HG02852 (cell line): ENCODE results near the gene ADCY4.

Experiments used
- ATAC-seq: cut with Tn5 transposase; IDR thresholded peaks from one replicate; pipeline ENCODE4 v1.9.1; 2021; ENCODE audit warnings: mild to moderate bottlenecking, moderate library complexity; ENCODE audit not compliant: unreplicated experiment

Gene ADCY4

DNA sequence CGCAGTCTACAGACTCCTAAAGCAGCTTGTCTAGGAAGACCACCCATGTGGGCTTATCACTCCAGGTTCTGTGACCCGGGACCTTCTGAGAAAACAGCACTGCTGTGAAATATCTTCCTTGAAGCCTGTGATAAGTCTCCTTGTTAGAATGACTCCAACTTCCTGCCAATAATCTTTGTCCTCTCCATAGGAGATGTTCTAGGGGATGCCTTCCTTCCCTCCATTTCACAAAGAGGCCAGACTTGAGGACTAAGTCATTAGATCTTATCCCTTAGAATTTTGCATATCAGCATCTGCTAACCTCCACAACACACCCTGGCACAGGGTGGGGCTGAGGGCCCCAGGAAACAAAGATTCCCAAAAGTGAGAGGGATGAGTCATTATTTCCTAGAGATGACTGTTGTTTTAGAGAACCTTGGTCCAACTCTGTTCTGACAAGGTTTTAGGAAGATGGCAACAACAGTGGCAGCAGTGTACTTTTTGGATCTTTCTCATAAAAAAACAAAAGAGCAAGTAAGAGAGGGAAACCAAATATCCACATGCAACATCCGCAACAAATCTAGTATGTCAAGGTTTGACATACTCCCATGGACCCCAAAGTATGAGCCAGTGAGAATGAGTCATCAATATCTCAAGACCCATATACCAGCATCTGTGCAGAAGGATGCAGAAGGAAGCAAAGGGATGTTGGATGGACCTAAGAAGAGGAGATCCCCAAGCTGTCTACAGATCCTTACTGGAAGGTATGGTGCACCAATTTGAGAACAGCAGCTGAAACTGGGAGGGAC is 17.5 kb downstream of the ADCY4 start:
- no peak for ATAC-seq

DNA sequence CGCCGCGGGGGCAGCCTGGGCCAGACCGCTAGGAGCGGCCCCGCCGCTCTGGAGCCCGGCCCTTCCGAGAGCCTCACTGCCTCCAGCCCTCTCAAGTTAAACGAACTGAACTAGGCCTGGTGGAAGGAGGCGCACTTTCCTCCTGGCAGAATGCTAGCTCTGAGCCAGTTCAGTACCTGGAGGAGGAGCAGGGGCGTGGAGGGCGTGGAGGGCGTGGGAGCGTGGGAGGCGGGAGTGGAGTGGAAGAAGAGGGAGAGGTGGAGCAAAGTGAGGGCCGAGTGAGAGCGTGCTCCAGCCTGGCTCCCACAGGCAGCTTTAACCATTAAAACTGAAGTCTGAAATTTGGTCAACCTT is 18.3 kb downstream of the ADCY4 start:
- no peak for ATAC-seq

DNA sequence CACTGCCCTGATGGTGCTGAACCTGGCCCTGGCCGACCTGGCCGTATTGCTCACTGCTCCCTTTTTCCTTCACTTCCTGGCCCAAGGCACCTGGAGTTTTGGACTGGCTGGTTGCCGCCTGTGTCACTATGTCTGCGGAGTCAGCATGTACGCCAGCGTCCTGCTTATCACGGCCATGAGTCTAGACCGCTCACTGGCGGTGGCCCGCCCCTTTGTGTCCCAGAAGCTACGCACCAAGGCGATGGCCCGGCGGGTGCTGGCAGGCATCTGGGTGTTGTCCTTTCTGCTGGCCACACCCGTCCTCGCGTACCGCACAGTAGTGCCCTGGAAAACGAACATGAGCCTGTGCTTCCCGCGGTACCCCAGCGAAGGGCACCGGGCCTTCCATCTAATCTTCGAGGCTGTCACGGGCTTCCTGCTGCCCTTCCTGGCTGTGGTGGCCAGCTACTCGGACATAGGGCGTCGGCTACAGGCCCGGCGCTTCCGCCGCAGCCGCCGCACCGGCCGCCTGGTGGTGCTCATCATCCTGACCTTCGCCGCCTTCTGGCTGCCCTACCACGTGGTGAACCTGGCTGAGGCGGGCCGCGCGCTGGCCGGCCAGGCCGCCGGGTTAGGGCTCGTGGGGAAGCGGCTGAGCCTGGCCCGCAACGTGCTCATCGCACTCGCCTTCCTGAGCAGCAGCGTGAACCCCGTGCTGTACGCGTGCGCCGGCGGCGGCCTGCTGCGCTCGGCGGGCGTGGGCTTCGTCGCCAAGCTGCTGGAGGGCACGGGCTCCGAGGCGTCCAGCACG is 18.9 kb downstream of the ADCY4 start:
- no peak for ATAC-seq

DNA sequence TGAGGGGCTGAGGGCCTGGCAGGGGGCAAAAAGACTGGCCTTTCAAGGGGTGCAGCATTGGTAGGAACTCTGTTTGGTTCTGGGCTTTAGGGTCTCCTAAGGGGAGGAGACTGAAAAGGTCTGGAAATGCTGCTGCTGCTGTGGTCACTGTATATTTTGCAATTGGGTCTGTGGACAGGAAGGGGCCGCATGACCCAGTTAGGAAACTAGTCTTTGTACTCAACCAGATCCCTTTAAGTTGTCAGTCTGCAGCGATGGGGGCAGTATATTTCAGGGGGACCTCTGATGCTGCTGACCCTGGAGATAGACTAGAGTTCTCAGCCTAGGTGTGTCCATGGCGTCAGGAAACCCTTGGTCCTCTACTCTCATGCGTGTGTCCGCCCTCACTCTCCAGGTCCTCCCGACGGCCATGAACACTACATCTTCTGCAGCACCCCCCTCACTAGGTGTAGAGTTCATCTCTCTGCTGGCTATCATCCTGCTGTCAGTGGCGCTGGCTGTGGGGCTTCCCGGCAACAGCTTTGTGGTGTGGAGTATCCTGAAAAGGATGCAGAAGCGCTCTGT is 19.5 kb downstream of the ADCY4 start:
- no peak for ATAC-seq

DNA sequence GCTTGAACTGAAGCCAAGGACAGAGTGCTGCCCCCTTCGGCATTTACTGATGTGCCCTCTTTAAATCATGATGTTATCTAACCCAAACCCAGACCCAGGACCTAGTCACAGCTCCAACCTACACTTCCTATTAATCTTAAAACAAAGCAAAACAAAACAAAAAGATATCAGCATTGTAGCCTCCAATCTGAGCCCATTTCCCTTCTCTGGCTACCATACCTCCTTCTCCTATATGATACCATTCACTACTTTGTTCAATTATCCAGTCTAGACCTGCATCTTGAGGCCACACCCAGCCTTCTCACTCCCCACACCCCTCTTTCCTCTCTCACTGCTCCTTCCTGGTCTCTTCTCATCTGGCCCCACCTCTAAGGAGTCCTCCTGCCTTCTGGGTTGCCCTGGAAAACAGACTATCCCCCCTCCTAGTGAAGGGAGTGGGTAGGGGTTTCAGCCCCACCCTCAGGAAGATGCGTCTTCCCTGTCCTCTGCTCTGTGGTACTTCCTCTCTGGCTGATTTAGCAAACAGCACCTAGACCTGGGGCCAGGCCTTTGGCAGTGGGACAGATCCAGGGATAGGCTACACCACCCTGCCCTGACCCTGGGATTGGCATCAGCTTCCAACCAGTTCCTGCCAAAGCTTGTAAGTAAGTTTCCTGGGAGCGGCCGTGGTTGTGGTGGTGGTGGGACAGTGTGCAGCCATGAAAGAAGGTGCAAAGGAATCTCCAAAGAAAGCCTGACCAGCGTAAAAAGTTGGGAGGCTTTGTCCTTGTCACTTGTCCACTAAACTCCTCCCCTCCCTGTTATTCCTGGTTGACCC is 20.3 kb downstream of the ADCY4 start:
- no peak for ATAC-seq

DNA sequence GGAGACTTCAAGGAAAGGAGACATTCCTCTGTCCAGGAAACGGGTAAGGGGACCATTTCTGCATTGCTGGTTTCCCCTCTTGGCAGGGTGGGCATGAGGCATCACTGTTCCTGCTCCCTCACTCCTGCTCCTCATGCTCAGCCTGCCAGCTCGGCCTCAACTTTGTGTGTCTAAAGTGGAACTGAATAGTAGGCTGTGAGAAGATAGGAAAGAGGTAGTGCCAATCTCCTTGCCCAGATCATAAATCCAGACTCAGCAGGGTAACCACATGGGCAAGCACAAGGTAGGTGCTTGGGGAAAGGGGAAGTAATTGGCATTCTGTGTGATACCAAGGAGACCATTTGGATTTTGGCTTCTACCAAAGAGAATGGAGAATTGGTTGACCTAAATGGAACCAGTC is 21.0 kb downstream of the ADCY4 start:
- ATAC-seq = no peak

DNA sequence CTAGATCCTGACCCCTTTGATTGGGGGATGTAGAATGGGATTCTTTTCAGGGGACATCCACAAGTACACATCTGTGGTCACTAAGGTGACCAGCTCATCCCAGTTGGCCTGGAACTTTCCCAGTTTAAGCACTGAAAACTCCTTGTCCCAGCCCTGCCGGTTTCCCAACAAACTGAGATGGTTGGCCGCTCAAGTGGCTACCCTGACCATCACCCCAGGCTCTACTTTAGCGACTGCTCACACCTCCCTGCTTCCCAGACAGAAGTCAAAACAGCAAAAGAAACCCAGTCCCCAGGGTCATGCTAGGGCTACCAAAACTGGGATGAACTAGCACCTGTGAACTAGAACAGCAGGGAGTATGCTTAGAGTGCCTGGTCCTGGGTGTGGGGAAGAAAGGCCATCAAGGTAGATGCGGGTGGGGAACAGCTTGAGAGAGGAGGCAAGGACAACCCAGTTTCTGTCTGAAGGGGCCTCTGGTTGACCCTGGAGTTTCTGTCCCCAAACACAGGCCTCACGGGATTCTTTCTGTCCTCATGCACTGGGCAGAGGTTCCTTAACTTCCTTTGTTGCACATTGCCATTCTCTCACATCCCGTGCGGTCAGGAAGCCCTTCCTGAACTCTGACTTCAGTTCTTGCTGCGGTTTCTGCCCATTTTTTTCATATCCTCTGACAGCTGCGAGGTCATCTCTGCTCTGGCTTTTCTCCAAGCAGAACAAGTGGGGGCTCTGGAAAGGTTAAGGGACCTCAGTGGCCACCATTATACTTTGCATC is 21.9 kb downstream of the ADCY4 start:
- ATAC-seq = no peak

DNA sequence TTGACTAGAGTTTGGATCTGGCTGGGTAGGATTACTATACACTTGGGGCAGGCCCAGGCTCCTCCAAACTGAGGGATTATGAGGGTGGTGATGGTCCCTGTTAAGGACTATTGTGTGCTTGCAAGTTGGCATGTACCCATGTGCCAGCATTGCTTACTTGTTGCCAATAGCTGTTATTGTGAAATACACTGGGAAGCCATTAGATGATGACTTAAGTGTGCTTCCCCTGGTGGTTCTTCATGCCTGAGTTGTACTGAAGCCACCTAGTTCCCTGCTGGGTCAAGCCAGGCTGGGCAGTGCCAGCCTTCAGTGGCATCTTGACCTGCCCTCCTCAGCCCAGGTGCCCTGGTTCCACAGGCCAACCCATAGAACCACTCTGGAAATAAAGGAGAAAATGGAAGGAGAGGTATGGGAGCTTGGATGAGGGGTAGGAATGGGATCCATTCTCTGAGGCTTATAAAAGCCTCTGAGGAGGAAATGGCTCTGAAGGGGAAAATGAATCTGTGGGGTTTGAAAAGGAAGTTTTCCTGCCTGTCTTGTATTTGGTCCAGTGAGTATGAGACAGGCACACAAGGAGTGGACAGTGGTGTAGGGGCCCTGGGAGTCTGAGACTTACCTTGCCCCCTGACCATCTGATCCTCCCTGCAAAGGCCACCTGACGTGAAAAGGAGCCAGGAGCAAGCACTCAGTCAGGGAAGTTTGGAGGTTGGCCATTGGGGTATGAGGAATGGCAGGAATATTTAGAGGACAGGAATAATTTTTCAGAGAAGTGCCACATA is 22.8 kb downstream of the ADCY4 start:
- no peak for ATAC-seq

DNA sequence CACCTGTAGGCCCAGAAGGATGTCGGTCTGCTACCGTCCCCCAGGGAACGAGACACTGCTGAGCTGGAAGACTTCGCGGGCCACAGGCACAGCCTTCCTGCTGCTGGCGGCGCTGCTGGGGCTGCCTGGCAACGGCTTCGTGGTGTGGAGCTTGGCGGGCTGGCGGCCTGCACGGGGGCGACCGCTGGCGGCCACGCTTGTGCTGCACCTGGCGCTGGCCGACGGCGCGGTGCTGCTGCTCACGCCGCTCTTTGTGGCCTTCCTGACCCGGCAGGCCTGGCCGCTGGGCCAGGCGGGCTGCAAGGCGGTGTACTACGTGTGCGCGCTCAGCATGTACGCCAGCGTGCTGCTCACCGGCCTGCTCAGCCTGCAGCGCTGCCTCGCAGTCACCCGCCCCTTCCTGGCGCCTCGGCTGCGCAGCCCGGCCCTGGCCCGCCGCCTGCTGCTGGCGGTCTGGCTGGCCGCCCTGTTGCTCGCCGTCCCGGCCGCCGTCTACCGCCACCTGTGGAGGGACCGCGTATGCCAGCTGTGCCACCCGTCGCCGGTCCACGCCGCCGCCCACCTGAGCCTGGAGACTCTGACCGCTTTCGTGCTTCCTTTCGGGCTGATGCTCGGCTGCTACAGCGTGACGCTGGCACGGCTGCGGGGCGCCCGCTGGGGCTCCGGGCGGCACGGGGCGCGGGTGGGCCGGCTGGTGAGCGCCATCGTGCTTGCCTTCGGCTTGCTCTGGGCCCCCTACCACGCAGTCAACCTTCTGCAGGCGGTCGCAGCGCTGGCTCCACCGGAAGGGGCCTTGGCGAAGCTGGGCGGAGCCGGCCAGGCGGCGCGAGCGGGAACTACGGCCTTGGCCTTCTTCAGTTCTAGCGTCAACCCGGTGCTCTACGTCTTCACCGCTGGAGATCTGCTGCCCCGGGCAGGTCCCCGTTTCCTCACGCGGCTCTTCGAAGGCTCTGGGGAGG is 23.9 kb downstream of the ADCY4 start, which contains the start of gene LTB4R:
TSS of gene LTB4R (plus strand) at position 857 of the 959 bp plus-strand sequence. CDS start 4,150 bp downstream, outside the sequence.
- peak; percentile 54 for ATAC-seq

DNA sequence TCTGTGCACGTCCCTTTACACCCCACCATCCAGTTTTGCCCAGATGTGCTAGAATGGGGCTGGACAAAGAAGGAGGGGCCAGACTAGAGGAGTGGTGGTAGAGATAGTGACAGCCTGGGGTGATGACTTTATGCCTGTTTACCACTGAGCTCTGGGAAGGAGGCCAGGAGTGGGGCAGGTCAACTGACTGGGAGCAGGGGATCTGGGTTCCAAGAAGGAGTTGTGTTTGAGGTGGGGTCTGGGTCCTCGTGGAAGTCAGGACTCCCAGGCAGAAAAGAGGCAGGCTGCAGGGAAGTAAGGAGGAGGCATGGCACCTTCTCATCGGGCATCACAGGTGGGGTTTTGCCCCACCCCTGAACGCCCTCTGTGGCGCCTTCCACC is 24.6 kb downstream of the ADCY4 start:
- ATAC-seq = no peak

DNA sequence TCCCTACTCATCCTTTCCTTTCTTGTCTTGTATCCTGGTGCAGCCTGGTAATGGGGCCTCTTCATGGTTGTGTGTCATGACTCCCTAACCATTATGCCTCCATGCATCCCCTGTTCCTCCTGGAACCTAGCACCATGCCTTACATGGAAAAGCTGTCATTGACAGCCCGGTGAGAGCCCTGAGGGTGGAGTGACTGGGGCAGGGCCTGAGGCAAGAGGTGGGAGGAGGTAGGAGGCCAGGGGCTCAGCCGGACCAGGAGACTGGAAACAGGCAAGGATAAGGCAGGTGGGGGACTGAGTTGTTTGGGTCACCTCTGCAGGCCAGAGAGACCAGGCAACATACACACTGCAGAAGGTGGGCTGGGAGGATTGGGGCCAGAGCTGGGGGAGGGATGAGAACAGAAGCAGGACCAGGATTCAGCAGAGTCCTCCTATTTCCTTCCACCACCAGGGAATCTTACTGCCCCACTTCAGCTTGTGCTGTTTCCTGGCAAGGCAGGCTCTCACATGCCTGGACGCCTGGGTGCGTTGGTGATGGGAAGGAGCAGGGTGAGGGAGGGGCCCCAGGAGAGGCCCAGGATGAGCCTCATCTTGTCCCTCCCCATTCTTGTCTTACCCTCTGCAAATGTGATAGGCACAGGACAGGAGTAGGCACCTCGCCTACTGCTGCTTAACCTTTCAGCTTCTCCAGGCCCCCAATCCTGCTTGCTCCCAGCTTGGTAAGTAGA is 25.2 kb downstream of the ADCY4 start, which contains the start of gene LTB4R2:
TSS of gene LTB4R2 (plus strand) at position 603 of the 727 bp plus-strand sequence. CDS start 525 bp downstream, outside the sequence.
- ATAC-seq = no peak

DNA sequence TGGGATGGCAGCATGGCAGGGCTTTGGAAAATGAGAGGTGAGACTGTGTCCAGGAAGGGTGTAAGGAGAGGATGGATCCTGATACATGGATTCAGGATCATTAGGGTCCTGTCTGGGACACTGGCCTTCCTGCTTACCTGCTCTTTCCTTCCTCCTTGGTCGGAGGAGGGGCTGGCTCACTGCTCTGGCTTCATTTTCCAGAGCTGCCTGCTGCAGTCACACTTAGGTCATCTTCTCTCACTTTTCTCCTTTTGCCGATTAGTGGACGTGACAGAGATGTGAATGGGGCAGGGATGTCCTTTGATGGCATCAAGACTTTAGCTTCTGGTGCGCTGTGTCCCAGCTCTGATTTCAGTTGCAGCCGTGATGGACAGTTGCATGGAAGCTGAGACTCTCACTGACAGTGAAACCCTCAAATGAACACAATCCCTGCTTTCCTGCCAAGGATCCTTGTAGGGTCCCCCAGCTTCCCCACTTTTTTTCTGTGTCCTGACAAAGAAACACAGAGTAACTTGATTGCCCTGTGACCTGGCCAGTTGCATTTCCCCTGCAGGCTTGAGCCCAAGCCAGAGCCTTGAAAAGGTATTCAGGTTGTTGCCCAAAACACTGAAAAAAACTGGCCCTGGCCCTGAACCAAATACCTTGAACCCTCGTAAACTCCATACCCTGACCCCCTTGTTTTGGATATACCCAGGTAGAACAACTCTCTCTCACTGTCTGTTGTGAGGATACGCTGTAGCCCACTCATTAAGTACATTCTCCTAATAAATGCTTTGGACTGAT is 26.3 kb downstream of the ADCY4 start:
- no peak for ATAC-seq

DNA sequence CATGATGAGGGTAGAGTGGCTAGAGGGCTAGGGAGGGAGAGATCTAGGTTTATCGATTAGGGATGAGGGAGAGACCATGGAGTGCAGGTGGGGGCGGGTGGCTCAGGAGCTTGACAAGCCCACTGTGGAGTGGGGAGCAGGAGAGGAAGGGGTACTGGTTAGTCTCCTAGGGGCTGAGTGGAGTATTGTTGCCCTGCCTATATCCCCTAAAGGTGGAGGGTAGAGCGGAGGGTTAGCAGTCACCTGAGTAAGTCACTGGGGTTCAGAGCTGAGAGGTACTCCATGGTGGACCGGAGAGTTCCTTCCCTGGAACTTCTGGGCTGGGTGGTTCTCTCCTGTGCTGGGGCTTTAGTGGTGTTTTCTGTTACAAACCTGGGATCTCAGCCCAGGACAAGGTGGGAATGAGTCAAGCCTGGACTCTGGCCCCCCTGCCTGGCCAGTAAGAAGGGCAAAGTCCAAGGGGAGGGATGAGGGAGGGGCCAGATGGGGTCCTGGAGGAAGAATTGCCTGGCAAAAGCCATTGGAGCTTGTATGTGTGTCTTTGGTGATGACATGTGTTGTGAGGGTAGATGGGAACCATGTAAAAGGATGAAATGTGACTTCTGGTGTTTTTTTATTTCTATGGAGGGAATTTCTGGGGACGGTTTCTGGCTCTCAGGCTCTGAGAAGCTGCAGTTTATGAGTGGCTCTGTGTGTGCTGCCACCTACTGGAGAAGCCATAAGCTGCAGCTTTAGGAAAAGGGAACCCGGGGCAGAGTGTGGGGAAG is 27.1 kb downstream of the ADCY4 start, which contains the start of gene CIDEB:
TSS of gene CIDEB (minus strand) at position 403 of the 767 bp plus-strand sequence. CDS start at position 284, 119 bp downstream.
- ATAC-seq = peak; percentile 35

DNA sequence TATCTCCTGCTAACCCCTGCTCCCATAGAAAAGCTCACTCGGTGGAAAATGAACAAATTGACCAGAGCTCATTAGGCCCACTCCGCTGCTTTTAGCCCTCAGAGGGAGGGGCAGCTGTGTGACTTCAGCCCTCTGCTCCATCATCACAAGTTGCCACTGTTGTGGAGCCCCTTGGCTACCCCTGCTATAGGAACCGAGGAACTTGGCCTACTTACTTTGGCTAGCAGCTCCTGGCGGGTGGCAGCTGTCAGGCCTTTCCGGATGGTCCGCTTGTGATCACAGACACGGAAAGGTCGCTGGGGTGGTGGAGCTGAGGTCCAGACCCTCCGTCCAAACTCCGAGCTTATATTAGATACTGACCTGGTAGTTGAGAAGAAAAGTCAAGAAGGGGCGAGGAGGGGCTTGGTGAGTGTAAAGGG is 27.7 kb downstream of the ADCY4 start:
- no peak for ATAC-seq

DNA sequence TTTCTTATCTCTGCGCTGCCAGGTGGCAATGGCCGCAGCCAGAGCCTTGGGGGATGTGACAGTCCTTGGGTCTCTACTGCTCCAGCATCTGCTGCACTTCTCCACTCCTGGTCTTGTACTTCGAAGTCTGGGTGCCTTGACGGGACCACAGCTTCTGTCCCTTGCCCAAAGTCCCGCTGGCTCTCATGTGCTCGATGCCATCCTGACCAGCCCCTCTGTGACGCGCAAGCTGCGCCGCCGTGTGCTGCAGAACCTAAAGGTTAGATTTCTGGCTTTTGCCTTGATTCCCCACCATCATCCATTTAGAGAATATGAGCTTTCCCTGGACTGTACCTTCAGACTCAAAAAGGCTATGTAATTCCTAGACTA is 30.9 kb downstream of the ADCY4 start:
- no peak for ATAC-seq
